ENCODE measurements around the gene SULT2B1.
A peak's percentile ranks its signal among the peaks of the same experiment; 100 is the strongest.
"Not testable (repeated sequence)": the region's sequence is repeated elsewhere in the genome, so short reads cannot be mapped to it uniquely, and the experiment has no call there.

SULT2B1 gene

GRCh38 chr19:48513289-48514122 is 38.5 kb upstream of the SULT2B1 start:
- DNase-seq, result no peak
- no peak for TF ChIP-seq GATA1 (IDR thresholded peaks at IDR 0.05; ENCODE audit: low read depth, low read length)
- TF ChIP-seq POLR2A (IDR thresholded peaks at IDR 0.05; ENCODE audit: low read length), result no peak

- TF ChIP-seq POLR2A (IDR thresholded peaks at IDR 0.05; ENCODE audit: low read length) (no peak), GATA1 (IDR thresholded peaks at IDR 0.05; ENCODE audit: low read depth, low read length) (no peak)
- no peak for DNase-seq
Measured at GRCh38 chr19:48514123-48514458, 37.9 kb upstream of the SULT2B1 start.

GRCh38 chr19:48516536-48516935 is 35.4 kb upstream of the SULT2B1 start:
- DNase-seq, result no peak
- no peak for TF ChIP-seq POLR2A (IDR thresholded peaks at IDR 0.05; ENCODE audit: low read length)
- no peak for TF ChIP-seq GATA1 (IDR thresholded peaks at IDR 0.05; ENCODE audit: low read depth, low read length)

GRCh38 chr19:48518207-48518606 is 33.8 kb upstream of the SULT2B1 start:
- no peak for DNase-seq
- no peak for TF ChIP-seq GATA1 (IDR thresholded peaks at IDR 0.05; ENCODE audit: low read depth, low read length)

- not testable (repeated sequence) for DNase-seq
Measured at GRCh38 chr19:48519426-48519825, 32.5 kb upstream of the SULT2B1 start.

- TF ChIP-seq GATA1 (IDR thresholded peaks at IDR 0.05; ENCODE audit: low read depth, low read length) (no peak), POLR2A (IDR thresholded peaks at IDR 0.05; ENCODE audit: low read length) (no peak)
- DNase-seq, result no peak
Measured at GRCh38 chr19:48520134-48520533, 31.8 kb upstream of the SULT2B1 start.

- no peak for DNase-seq
- no peak for TF ChIP-seq GATA1 (IDR thresholded peaks at IDR 0.05; ENCODE audit: low read depth, low read length)
- TF ChIP-seq POLR2A (IDR thresholded peaks at IDR 0.05; ENCODE audit: low read length), result no peak
Measured at GRCh38 chr19:48524221-48524620, 27.8 kb upstream of the SULT2B1 start.

- TF ChIP-seq POLR2A (IDR thresholded peaks at IDR 0.05; ENCODE audit: low read length) (no peak), GATA1 (IDR thresholded peaks at IDR 0.05; ENCODE audit: low read depth, low read length) (no peak)
- DNase-seq, result no peak
Measured at GRCh38 chr19:48524732-48525131, 27.2 kb upstream of the SULT2B1 start.

GRCh38 chr19:48529156-48529555 is 22.8 kb upstream of the SULT2B1 start:
- no peak for DNase-seq
- no peak for TF ChIP-seq POLR2A (IDR thresholded peaks at IDR 0.05; ENCODE audit: low read length)
- TF ChIP-seq GATA1 (IDR thresholded peaks at IDR 0.05; ENCODE audit: low read depth, low read length), result no peak

- DNase-seq, result no peak
- no peak for TF ChIP-seq POLR2A (IDR thresholded peaks at IDR 0.05; ENCODE audit: low read length)
- TF ChIP-seq GATA1 (IDR thresholded peaks at IDR 0.05; ENCODE audit: low read depth, low read length), result no peak
Measured at GRCh38 chr19:48530066-48530720, 21.8 kb upstream of the SULT2B1 start.

- DNase-seq, result no peak
- no peak for TF ChIP-seq POLR2A (IDR thresholded peaks at IDR 0.05; ENCODE audit: low read length)
- TF ChIP-seq GATA1 (IDR thresholded peaks at IDR 0.05; ENCODE audit: low read depth, low read length), result no peak
Measured at GRCh38 chr19:48530770-48531169, 21.2 kb upstream of the SULT2B1 start.

- no peak for DNase-seq
- TF ChIP-seq GATA1 (IDR thresholded peaks at IDR 0.05; ENCODE audit: low read depth, low read length) (no peak), POLR2A (IDR thresholded peaks at IDR 0.05; ENCODE audit: low read length) (no peak)
Measured at GRCh38 chr19:48533770-48534169, 18.2 kb upstream of the SULT2B1 start.

GRCh38 chr19:48537541-48537940 is 14.4 kb upstream of the SULT2B1 start:
- TF ChIP-seq POLR2A (IDR thresholded peaks at IDR 0.05; ENCODE audit: low read length), result no peak
- TF ChIP-seq GATA1 (IDR thresholded peaks at IDR 0.05; ENCODE audit: low read depth, low read length), result no peak
- no peak for DNase-seq

GRCh38 chr19:48538057-48538456 is 13.9 kb upstream of the SULT2B1 start:
- not testable (repeated sequence) for DNase-seq

- DNase-seq, result peak in 1 of 2 experiments; percentile 76
- TF ChIP-seq POLR2A (IDR thresholded peaks at IDR 0.05; ENCODE audit: low read length) (no peak), GATA1 (IDR thresholded peaks at IDR 0.05; ENCODE audit: low read depth, low read length) (no peak)
Measured at GRCh38 chr19:48539503-48540096, 12.4 kb upstream of the SULT2B1 start.

Data from erythroblast (primary cell).